Measurements from ENCODE around the gene SRC. TPM values are rescaled to one million over a fixed set of nuclear protein-coding genes. Genes with fewer than 3 reads are reported as not detected.

SRC gene
- total RNA-seq, 1 donor from 2014 or later = 128 TPM

DNA sequence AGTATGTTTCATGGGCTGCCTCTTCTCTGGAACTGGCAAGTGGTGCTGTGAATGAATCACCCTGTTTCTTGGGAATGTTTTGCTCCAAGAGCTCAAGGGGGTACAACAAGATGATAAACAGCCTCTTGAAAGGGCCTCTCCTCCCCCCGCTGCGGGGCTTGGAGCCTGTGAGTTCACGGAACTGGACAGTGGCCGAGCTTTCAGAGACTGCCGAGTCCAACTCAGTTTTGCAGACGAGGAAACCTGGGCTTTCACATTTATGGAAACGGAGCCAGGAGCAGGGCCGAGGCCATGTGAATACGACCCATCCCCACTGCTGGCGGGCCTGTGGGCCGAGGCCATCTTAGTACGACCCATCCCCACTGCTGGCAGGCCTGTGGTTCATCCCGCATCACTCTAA lies 18.2 kb upstream of the SRC start:
- TF ChIP-seq, protein P1, sequence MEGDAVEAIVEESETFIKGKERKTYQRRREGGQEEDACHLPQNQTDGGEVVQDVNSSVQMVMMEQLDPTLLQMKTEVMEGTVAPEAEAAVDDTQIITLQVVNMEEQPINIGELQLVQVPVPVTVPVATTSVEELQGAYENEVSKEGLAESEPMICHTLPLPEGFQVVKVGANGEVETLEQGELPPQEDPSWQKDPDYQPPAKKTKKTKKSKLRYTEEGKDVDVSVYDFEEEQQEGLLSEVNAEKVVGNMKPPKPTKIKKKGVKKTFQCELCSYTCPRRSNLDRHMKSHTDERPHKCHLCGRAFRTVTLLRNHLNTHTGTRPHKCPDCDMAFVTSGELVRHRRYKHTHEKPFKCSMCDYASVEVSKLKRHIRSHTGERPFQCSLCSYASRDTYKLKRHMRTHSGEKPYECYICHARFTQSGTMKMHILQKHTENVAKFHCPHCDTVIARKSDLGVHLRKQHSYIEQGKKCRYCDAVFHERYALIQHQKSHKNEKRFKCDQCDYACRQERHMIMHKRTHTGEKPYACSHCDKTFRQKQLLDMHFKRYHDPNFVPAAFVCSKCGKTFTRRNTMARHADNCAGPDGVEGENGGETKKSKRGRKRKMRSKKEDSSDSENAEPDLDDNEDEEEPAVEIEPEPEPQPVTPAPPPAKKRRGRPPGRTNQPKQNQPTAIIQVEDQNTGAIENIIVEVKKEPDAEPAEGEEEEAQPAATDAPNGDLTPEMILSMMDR (IDR thresholded peaks at IDR 0.05; ENCODE audit: unreplicated experiment) = no peak

DNA sequence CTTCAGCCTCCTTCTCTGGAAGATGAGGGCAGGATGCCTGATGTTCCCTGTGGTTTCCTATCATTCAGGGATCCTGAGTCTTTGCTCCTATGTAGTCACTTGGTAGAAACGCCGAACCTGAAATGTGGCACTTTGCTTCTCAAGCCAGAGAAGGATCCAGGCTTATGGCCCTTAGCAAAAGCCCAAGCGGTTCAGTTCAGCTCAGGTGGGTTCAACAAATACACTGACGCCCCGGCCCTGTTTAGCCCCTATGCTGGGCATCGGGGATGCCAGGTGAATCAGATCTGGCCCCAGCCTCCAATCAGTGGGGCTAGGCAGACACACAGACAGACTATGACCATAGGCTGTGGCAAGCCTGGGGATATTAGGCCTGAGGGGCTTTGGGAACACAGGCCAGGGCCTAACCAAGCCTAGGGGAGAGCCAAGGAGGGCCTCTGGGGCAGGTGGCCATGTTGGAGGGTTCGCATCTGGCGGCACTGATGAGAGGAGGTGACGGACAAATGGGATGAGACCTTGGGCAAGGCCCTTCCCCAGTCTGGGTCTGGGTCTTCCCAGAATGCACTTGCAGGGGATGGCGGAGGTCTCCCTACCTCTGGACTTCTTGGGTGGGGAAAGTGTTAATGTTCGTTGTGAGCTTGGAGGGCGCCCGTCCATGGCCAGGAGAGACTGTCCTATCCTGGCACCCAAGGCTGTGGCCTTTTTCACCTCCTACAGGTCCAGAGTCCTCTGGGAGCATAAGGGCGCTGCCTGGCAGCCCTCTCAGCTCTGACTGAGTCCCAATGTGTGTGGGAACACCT lies 17.6 kb upstream of the SRC start:
- Mint-ChIP-seq H3K4me3 (ENCODE audit: low read depth) (no peak overlapping the region), H3K27me3 (no peaks in the 10 kb centered on the region), H3K27ac (no peak overlapping the region), H3K4me1 (ENCODE audit: low read depth) (peaks cover 1% of the 10 kb centered on the region), H3K9me3 (ENCODE audit: low read depth) (no peaks in the 10 kb centered on the region), H3K36me3 (ENCODE audit: insufficient read depth) (no peaks in the 10 kb centered on the region)
- no peak for DNase-seq (ENCODE audit: low spot score, unreplicated experiment)
- TF ChIP-seq, protein P1 (IDR thresholded peaks at IDR 0.05; ENCODE audit: unreplicated experiment) = no peak

More for the DNA sequence above, 18.2 kb upstream of the SRC start:
- Mint-ChIP-seq H3K27me3 (no peaks in the 10 kb centered on the region), H3K4me3 (ENCODE audit: low read depth) (no peak overlapping the region), H3K36me3 (ENCODE audit: insufficient read depth) (peaks cover under 1% of the 10 kb centered on the region), H3K4me1 (ENCODE audit: low read depth) (peaks cover 1% of the 10 kb centered on the region), H3K9me3 (ENCODE audit: low read depth) (peaks cover 3% of the 10 kb centered on the region), H3K27ac (no peak overlapping the region)
- DNase-seq (ENCODE audit: low spot score, unreplicated experiment) = no peak

DNA sequence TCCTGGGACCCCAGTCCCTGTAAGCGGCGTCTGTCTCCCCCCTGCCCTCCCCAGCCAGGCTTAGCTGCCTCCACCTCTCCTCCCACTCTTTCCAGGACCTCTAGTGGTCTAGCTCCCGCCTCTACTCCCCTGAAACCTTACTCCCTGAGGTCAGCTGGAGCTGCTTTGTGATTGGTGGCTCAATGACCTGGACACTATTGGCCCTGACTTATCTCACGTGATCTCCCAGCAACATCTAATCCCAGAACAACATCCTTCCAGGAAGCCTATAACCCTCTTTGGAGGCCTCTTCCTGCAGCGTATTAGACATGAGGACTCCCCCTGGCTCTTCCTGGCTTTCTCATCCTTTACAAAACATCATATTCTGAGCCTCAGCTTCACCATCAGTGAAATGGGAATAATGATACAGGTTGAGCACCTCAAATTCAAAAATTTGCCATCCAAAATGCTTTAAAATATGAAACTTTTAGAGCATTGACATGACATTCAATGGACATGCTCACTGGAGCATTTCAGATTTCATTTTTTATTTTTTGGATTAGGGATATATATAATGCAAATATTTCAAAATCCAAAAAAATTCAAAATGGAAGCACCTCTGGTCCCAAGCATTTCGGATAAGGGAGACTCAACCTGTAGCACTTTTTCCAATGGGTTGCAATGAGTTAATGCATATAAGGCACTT lies 16.3 kb upstream of the SRC start:
- no peak for DNase-seq (ENCODE audit: low spot score, unreplicated experiment)
- no peaks in the 10 kb centered on the region for H3K36me3 Mint-ChIP-seq (ENCODE audit: insufficient read depth)
- H3K4me3 Mint-ChIP-seq (ENCODE audit: low read depth) = no peak overlapping the region
- no peaks in the 10 kb centered on the region for H3K9me3 Mint-ChIP-seq (ENCODE audit: low read depth)
- H3K4me1 Mint-ChIP-seq (ENCODE audit: low read depth) = peaks cover 1% of the 10 kb centered on the region
- TF ChIP-seq, protein P1 (IDR thresholded peaks at IDR 0.05; ENCODE audit: unreplicated experiment) = no peak
- no peak overlapping the region for H3K27ac Mint-ChIP-seq
- H3K27me3 Mint-ChIP-seq = no peaks in the 10 kb centered on the region

DNA sequence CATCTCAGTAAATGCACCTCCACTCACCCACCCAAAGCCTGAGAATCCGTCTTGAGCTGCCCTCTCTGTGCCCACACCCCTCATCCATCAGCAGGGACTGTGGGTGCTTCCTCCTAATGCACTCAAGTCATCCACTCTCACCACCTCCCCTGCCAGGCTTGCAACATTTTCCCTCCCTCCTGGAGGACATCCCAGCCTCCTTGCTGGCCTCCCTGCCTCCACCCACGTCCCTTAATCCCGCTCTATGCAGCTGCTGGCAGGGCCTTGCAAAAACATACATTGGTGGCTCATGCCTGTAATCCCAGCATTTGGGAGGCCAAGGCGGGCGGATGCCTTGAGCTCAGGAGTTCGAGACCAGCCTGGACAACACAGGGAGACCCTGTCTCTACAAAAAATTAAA lies 15.6 kb upstream of the SRC start:
- Mint-ChIP-seq H3K36me3 (ENCODE audit: insufficient read depth) (no peaks in the 10 kb centered on the region), H3K4me3 (ENCODE audit: low read depth) (no peak overlapping the region), H3K27me3 (no peaks in the 10 kb centered on the region), H3K27ac (no peak overlapping the region), H3K4me1 (ENCODE audit: low read depth) (peaks cover 1% of the 10 kb centered on the region), H3K9me3 (ENCODE audit: low read depth) (no peaks in the 10 kb centered on the region)
- DNase-seq (ENCODE audit: low spot score, unreplicated experiment) = no peak
- TF ChIP-seq, protein P1 (IDR thresholded peaks at IDR 0.05; ENCODE audit: unreplicated experiment) = no peak

DNA sequence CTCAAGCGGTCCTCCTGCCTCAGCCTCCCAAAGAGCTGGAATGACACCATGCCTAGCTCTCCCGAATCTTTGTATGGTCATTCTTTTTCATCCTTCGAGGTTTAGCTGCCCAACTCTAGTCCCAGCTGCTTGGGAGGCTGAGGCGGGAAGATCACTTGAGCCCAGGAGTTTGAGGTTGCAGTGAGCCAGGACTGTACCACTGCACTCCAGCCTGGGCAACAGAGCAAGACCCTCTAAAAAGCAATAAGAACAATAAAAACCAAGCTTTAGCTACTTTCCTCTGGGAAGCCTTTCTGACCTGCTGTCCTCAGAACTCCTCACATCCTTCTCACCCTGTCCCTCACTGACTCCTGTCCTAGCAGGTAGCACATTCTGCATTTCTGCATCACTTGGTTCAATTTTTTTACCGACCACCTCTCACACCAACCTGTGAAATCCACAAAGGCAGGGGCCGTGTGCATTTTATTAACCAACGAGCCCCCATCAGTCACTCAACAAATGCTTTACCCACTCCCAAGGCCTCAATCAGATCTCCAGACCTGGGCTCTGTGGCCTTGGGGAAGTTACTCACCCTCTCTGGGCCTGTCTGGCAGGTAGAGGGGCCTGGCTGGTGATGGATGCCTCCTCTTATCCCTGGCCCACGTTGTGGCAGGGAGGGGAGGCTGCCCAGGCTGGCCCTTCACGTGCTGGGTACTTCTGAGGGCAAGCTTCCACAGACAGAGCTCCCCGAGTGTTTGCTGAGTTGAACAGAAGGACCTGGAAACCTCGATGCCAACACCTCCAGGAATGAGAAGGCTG lies 14.7 kb upstream of the SRC start:
- Mint-ChIP-seq H3K4me3 (ENCODE audit: low read depth) (no peak overlapping the region), H3K27me3 (no peaks in the 10 kb centered on the region), H3K4me1 (ENCODE audit: low read depth) (peaks cover 4% of the 10 kb centered on the region), H3K27ac (no peak overlapping the region), H3K36me3 (ENCODE audit: insufficient read depth) (no peaks in the 10 kb centered on the region), H3K9me3 (ENCODE audit: low read depth) (no peaks in the 10 kb centered on the region)
- TF ChIP-seq, protein P1 (IDR thresholded peaks at IDR 0.05; ENCODE audit: unreplicated experiment) = no peak
- DNase-seq (ENCODE audit: low spot score, unreplicated experiment) = no peak
